Fibroblast of skin of left quadriceps (primary cell): ENCODE measurements around the gene MS4A5.

Experiments
- DNase-seq, 2 experiments: peaks; one replicate each; pipeline ENCODE4 v3.0.0-alpha.2; 2013; ENCODE audit warnings: low read depth in 2 of 2

MS4A5 gene

GRCh38 chr11:60482361-60482760 is 53.0 kb downstream of the MS4A5 start:
- no peak for DNase-seq

GRCh38 chr11:60485987-60486386 is 56.6 kb downstream of the MS4A5 start:
- DNase-seq: no peak

GRCh38 chr11:60492488-60493009 is 63.2 kb downstream of the MS4A5 start, which contains the start of gene MS4A12:
Gene MS4A12, plus strand, starts transcription at chr11:60492778. Its CDS starts 4,541 bp downstream, at chr11:60497319.
- no peak for DNase-seq

DNA sequence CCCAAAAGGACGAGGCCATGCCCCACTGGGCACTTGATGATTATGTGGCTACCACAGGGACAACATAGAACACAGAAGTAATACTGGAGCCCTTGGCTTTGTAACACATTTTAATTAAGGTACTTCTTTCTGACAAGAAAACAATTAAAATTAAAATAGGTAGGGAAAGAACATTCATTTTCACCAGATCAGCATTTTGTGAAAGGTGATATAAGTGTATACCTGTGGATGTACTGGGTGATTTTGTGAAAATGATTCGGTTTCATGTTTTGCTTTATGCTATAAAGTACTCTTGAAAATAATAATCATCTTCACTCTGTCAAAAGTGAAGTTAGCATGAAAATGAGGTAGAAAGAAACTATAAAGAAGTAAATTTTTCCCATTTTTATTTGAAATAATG is 64.1 kb downstream of the MS4A5 start:
- no peak for DNase-seq
